AML-193 (cell line): ENCODE data around the gene HAND2.
A peak's percentile ranks its signal among the peaks of the same experiment; 100 is the strongest.

ENCODE experiments used
- DNase-seq, 2 experiments: peaks; one replicate each; lab custom pipeline; 2025; lab: John Stamatoyannopoulos, UW

HAND2 gene

GRCh38 chr4:173529477-173530325, at the start of gene HAND2:
Gene HAND2 (minus strand): TSS chr4:173530229. CDS start chr4:173529289, 940 bp downstream.
- no peak for DNase-seq

GRCh38 chr4:173578956-173579355, 48.9 kb upstream of the HAND2 start:
- no peak for DNase-seq

GRCh38 chr4:173577963-173578362, 47.9 kb upstream of the HAND2 start:
- DNase-seq = no peak

- DNase-seq = no peak
Measured at GRCh38 chr4:173575482-173576152, 45.6 kb upstream of the HAND2 start.

- DNase-seq = no peak
Measured at GRCh38 chr4:173573725-173574124, 43.7 kb upstream of the HAND2 start.

DNA sequence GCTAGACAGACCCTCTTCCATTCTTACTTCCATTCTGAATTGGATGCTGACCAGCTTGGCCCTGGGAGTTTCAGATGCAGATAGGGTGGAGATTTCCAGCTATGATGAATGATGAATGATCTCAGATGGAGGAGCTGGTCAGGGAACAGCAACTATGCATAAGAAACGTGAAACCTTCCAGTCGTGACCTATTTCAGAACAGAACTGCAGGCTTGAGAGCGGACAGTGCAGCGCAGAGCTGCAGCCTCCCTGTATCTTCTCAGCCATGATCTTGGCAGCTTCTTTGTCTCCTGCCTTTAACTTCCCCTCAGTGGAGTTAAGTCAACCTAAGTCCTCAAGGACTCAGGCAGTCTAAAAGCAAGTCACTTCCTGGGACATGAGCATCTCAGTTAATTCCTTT, 43.3 kb upstream of the HAND2 start:
- DNase-seq = no peak

- no peak for DNase-seq
Measured at GRCh38 chr4:173572493-173573129, 42.6 kb upstream of the HAND2 start.

DNA sequence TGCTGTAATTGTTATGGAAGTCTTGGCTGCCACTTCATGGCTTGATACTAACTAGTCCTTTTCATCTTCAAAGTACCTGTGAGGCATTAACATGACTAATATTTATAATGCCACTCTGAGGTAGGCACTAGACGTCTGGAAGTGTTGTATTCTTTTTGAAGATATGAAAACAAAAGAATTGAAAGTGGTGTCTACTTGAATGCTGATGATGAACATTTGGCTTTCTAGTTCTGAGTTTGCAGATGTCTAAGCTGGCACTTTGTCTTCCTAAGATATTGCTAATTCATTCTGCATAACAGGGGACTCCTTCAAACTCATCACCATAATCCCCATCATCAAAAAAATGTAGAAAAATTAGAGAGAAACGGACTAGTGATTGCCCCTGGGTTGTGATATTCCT, 41.6 kb upstream of the HAND2 start:
- DNase-seq = no peak

GRCh38 chr4:173565281-173565680, 35.3 kb upstream of the HAND2 start:
- no peak for DNase-seq

- no peak for DNase-seq
Measured at GRCh38 chr4:173564461-173564860, 34.4 kb upstream of the HAND2 start.

GRCh38 chr4:173560896-173561295, 30.9 kb upstream of the HAND2 start:
- no peak for DNase-seq

DNA sequence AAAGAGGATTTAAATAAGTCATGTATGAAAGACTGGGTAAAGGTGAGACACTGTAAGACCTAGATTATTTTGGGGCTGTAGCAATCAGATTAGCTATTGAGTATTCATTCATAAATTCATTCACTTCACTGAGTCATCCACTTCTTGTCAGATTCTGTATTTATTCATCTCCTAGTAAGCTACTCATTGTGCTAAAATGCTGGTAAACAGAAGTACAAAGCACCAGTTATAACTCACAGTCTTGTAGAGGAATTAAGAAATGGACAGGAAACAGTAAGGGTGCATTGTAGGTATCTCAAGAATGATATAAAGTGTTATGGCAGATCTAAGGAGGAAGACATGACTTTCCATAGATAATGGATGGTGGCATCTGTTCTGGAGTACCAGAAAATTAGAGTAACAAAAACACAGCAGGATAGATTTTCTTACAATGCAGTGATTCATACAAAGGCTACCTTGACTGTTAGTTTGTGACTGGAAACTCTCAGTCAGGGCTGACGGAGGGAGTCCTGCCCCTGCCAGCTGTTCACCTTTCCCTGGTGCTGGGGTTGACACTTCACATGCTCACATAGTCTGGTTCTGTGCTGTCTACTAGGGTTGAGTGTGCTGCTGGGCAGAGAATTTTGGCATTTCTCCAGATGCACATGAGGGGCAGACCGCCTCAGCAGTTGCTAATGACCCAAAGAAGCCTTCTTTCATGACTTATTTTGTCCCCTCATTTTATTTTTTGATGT, 26.5 kb upstream of the HAND2 start:
- DNase-seq = no peak

GRCh38 chr4:173547889-173548288, 17.9 kb upstream of the HAND2 start:
- DNase-seq = peak; percentile 37 to 48

DNA sequence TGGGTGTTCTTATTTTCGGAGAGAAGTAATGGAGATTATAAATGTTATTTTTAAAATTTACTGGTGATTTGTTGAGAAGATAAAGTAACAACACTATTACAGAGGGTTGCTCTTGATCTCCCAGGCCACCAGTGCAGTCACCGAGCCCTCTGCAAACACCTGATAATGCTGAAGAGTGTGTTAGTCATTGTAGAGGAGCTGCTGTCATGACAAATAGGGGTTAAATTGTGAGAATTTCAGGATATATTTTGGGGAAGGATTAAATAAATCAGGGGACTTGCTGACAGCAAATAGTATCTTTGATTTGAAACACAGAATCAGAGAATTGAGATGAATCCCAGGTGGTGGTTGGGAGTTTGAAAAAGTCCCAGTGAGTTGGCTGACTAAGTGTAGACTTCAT, 16.7 kb upstream of the HAND2 start:
- DNase-seq = no peak

GRCh38 chr4:173545440-173545839, 15.4 kb upstream of the HAND2 start:
- DNase-seq = no peak

DNA sequence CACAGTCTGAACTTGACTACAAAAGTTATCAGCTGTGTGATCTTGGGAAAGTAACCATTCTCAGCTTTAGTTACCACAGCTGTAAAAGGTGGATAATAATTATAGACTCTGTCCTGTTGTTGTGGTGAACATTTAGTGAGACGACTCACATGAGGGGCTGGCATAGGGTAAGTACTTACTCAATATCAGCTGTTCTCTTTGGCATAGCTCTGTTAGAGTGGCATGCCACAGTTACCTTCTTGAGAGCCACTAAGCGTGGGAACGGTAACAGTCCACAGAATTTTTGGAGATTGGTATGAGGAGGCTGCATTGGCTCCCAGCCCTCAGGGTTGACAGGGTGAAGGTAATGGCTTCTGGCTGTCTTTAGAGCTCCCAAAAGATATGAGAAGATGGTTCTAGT, 13.2 kb upstream of the HAND2 start:
- no peak for DNase-seq

DNA sequence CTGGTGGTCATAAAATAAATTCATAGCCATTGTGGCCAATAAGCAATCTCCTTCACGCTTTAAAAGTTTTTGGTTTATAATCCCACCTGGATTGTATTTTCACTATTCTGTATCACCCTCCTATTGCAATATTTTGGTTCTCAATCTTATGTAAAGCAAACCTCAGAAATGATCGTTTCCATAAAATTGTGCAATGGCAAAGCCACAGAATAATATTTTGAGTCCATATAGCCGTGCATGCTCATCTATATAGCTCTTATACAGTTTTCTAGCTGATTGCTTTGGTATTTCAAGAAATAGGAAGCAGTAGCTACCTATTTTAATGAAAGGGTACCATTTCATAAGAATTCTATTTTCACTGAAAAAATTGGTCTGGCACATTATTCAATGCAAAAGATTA, 10.0 kb upstream of the HAND2 start:
- no peak for DNase-seq

- no peak for DNase-seq
Measured at GRCh38 chr4:173538909-173539445, 8.9 kb upstream of the HAND2 start.

- no peak for DNase-seq
Measured at GRCh38 chr4:173538148-173538908, 8.3 kb upstream of the HAND2 start.

DNA sequence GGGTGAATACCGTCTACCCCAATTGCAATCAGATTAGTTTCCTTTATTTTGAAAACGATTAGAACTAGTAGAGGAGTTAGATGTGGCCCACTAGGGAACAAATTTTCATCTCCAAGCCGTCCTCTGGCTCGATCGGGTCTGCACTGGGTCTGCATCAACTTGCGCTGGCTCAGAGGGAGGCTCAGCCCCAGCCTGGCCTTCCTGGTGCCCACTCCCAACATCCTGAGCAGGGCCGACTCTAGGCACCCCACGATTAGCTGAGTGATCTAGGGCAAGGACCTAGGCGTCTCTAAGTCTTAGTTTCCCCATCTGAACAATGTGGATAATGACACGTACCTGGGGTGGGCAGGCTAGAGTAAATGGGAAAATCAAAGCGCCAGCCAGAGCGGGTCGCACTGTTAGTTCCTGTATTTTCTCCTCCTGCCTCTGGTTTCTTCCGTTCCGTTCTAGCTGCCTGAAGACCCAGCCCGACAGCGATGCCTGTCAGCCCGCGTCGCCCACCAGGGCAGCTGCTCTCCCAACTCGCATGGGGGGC, 7.7 kb upstream of the HAND2 start:
- DNase-seq = no peak
